Keratinocyte (primary cell): ENCODE measurements around the gene TMEM123. TPM values are rescaled to one million over a fixed set of nuclear protein-coding genes. Genes with fewer than 3 reads are reported as not detected.

Source experiments
- DNase-seq: peaks from one replicate; pipeline ENCODE4 v3.0.0-alpha.2; 2011; ENCODE audit warnings: low read depth, missing footprints, low spot score
- FAIRE-seq: peaks from 2 replicates; lab custom pipeline; 2011; peaks lifted over from hg19 to GRCh38; lab: Jason Lieb, UNC
- H2AFZ ChIP-seq: 2 replicates; pipeline ENCODE4 v1.6.0; 2012; ENCODE audit warnings: low read length, control low read depth, inconsistent platforms; ENCODE audit not compliant: control insufficient read depth
- H3K27ac ChIP-seq: 2 replicates; pipeline ENCODE4 v1.5.1; 2011; ENCODE audit warnings: low read length; ENCODE audit not compliant: control insufficient read depth, insufficient read depth
- H3K27me3 ChIP-seq: 3 replicates; pipeline ENCODE4 v1.6.0; 2011; ENCODE audit warnings: low read length; ENCODE audit not compliant: control insufficient read depth, insufficient read depth; ENCODE audit errors: extremely low read depth
- H3K36me3 ChIP-seq, 2 experiments: 2 replicates in 1 of 2; 3 replicates in 1 of 2; pipeline ENCODE4 v1.5.1; 2011; ENCODE audit warnings: low read length in 2 of 2, mild to moderate bottlenecking in 1 of 2; ENCODE audit not compliant: control insufficient read depth in 2 of 2, insufficient read depth in 2 of 2; ENCODE audit errors: extremely low read depth in 1 of 2
- H3K4me1 ChIP-seq: 3 replicates; pipeline ENCODE4 v1.5.1; 2011; ENCODE audit warnings: low read length; ENCODE audit not compliant: control insufficient read depth, insufficient read depth; ENCODE audit errors: extremely low read depth
- H3K4me2 ChIP-seq: 3 replicates; pipeline ENCODE4 v1.6.0; 2011; ENCODE audit warnings: low read depth, low read length; ENCODE audit not compliant: control insufficient read depth, insufficient read depth; ENCODE audit errors: extremely low read depth
- H3K4me3 ChIP-seq, 3 experiments: fragments of 200-600 bp in 1 of 3; sonication (generic) in 1 of 3; 2 replicates in 2 of 3; 3 replicates in 1 of 3; pipeline ENCODE4 v1.5.1; 2011 to 2016; ENCODE audit warnings: low read length in 3 of 3, mild to moderate bottlenecking in 3 of 3, control low read depth in 2 of 3, inconsistent platforms in 1 of 3, low read depth in 1 of 3, mixed read lengths in 1 of 3, mixed run types in 1 of 3, moderate library complexity in 1 of 3; ENCODE audit not compliant: control insufficient read depth in 2 of 3, insufficient read depth in 2 of 3; ENCODE audit errors: extremely low read depth in 1 of 3
- H3K79me2 ChIP-seq: 2 replicates; pipeline ENCODE4 v1.6.0; 2012; ENCODE audit warnings: low read length; ENCODE audit not compliant: control insufficient read depth, insufficient read depth
- H3K9ac ChIP-seq: 3 replicates; pipeline ENCODE4 v1.6.0; 2011; ENCODE audit warnings: low read length; ENCODE audit not compliant: control insufficient read depth, insufficient read depth; ENCODE audit errors: extremely low read depth
- H3K9me1 ChIP-seq: 3 replicates; pipeline ENCODE4 v1.6.0; 2011; ENCODE audit warnings: low read length; ENCODE audit not compliant: control insufficient read depth, insufficient read depth; ENCODE audit errors: extremely low read depth
- H3K9me3 ChIP-seq: 2 replicates; pipeline ENCODE4 v1.5.1; 2012; ENCODE audit warnings: low read depth, low read length; ENCODE audit not compliant: control insufficient read depth
- H4K20me1 ChIP-seq: 3 replicates; pipeline ENCODE4 v1.6.0; 2011; ENCODE audit warnings: low read length; ENCODE audit not compliant: control insufficient read depth, insufficient read depth; ENCODE audit errors: extremely low read depth
- CTCF ChIP-seq, 3 experiments: IDR thresholded peaks in 1 of 3; conservative IDR thresholded peaks in 1 of 3; optimal IDR thresholded peaks in 1 of 3; 2 replicates in 2 of 3; 3 replicates in 1 of 3; pipeline versions ENCODE3 to v1.5.1; 2011; ENCODE audit warnings: low read length in 3 of 3, mild to moderate bottlenecking in 3 of 3, moderate library complexity in 2 of 3, control low read depth in 1 of 3, inconsistent platforms in 1 of 3; ENCODE audit not compliant: insufficient read depth in 2 of 3; ENCODE audit errors: extremely low read depth in 1 of 3
- EZH2 ChIP-seq: IDR thresholded peaks from one replicate; pipeline ENCODE4 v1.6.1; 2012; ENCODE audit warnings: inconsistent platforms, mild to moderate bottlenecking, low read length, moderate library complexity
- dilution Hi-C: fragments of 300-500 bp; cut with MboI; formaldehyde crosslinking; loops from one replicate; pipeline ENCODE4 v1.7.0; 2020; ENCODE audit warnings: low sequenced_read_pairs; ENCODE audit not compliant: extremely low pct_ligation_motif_present
- polyA plus RNA-seq, 5 experiments: library from polyadenylated mRNA; depleted of rRNA in 3 of 5; stranded (reverse) in 3 of 5; stranded (forward) in 1 of 5; unstranded in 1 of 5; fragments of >200 nt; gene quantifications; 1 replicate in 1 of 5; 2 replicates in 3 of 5; 3 replicates in 1 of 5; pipeline versions ENCODE4 v1.2.1 to v1.2.3, GENCODE V29; 2011 to 2012; ENCODE audit warnings: missing spikeins in 2 of 5, low read depth in 1 of 5, low replicate concordance in 1 of 5

The TMEM123 gene
- polyA plus RNA-seq, 1 donor (not counting 4 experiments of a cell fraction or from before 2014, with no cell fraction given): 408 TPM

GRCh38 chr11:102482433-102482832, 29.9 kb upstream of the TMEM123 start:
- Histone ChIP-seq H3K9me1 (no peaks in the 10 kb centered on the region), H3K4me3 (no peak overlapping the region), H3K9me3 (no peaks in the 10 kb centered on the region), H3K79me2 (no peaks in the 10 kb centered on the region), H4K20me1 (no peaks in the 10 kb centered on the region), H3K27me3 (no peaks in the 10 kb centered on the region), H3K4me2 (no peak overlapping the region), H2AFZ (no peak overlapping the region), H3K4me1 (no peaks in the 10 kb centered on the region), H3K36me3 (no peaks in the 10 kb centered on the region), H3K9ac (no peak overlapping the region), H3K27ac (no peak overlapping the region)
- TF ChIP-seq EZH2: no peak
- TF ChIP-seq CTCF (optimal IDR thresholded peaks at IDR 0.05 in 1 of 3, IDR thresholded peaks at IDR 0.05 in 1 of 3, conservative IDR thresholded peaks at IDR 0.05 in 1 of 3; ENCODE audit: extremely low read depth in 1 of 3, insufficient read depth in 2 of 3, low read length in 3 of 3): no peak
- dilution Hi-C loops: no loop called here
- FAIRE-seq: no peak
- DNase-seq: no peak

- dilution Hi-C loops: no loop called here
- FAIRE-seq: no peak
- H2AFZ ChIP-seq: no peak overlapping the region
- DNase-seq: no peak
- TF ChIP-seq EZH2 (no peak), CTCF (optimal IDR thresholded peaks at IDR 0.05 in 1 of 3, IDR thresholded peaks at IDR 0.05 in 1 of 3, conservative IDR thresholded peaks at IDR 0.05 in 1 of 3; ENCODE audit: extremely low read depth in 1 of 3, insufficient read depth in 2 of 3, low read length in 3 of 3) (no peak)
- H3K9ac ChIP-seq: no peak overlapping the region
- H3K4me1 ChIP-seq: peaks cover 11% of the 10 kb centered on the region
- H3K27me3 ChIP-seq: no peaks in the 10 kb centered on the region
- H3K27ac ChIP-seq: no peak overlapping the region
- no peak overlapping the region for H3K4me2 ChIP-seq
- H3K79me2 ChIP-seq: no peaks in the 10 kb centered on the region
- H4K20me1 ChIP-seq: no peaks in the 10 kb centered on the region
- no peaks in the 10 kb centered on the region for H3K9me1 ChIP-seq
- H3K36me3 ChIP-seq: no peaks in the 10 kb centered on the region
- no peaks in the 10 kb centered on the region for H3K9me3 ChIP-seq
- no peak overlapping the region for H3K4me3 ChIP-seq
Observed at GRCh38 chr11:102479733-102480132, 27.2 kb upstream of the TMEM123 start.
